Lower lobe of right lung (tissue), 2 donors: Measurements from ENCODE around the gene FAM170B. TPM values are rescaled to one million over a fixed set of nuclear protein-coding genes. Genes with fewer than 3 reads are reported as not detected.

Source experiments
- ATAC-seq, 2 donors: fragments of 200-7000 bp; cut with Tn5 transposase; one replicate each; pipeline ENCODE4 v1.9.1; 2020 to 2022; ENCODE audit warnings: mild to moderate bottlenecking in 2 of 2, moderate library complexity in 2 of 2
- DNase-seq: peaks from one replicate; pipeline ENCODE4 v3.0.0-alpha.2; 2020
- H3K27ac ChIP-seq: fragments of 200-600 bp; one replicate; pipeline ENCODE4 v1.8.0; 2022
- H3K27me3 ChIP-seq: fragments of 200-600 bp; one replicate; pipeline ENCODE4 v1.8.0; 2022; ENCODE audit warnings: low read depth
- H3K36me3 ChIP-seq: fragments of 200-600 bp; one replicate; pipeline ENCODE4 v1.8.0; 2022; ENCODE audit warnings: mild to moderate bottlenecking
- H3K4me1 ChIP-seq: fragments of 200-600 bp; one replicate; pipeline ENCODE4 v1.8.0; 2022
- H3K4me3 ChIP-seq: fragments of 200-600 bp; one replicate; pipeline ENCODE4 v1.8.0; 2022; ENCODE audit warnings: mild to moderate bottlenecking
- H3K9me3 ChIP-seq: fragments of 200-600 bp; one replicate; pipeline ENCODE4 v1.8.0; 2022
- CTCF ChIP-seq: fragments of 200-600 bp; IDR thresholded peaks from one replicate; pipeline ENCODE4 v1.8.0; 2022; ENCODE audit warnings: antibody characterized with exemption, mild to moderate bottlenecking
- intact Hi-C: fragments of 100-400 bp; cut with DNase I; formaldehyde crosslinking; loops from one replicate; pipeline ENCODE4 v1.11.0; 2022
- total RNA-seq: library from RNA; stranded (reverse); fragmentation: NEBNext Ultra II Directional; extraction: Animal tissue kit (Norgen Biotek cat#: 25700); gene quantifications from one replicate; pipeline ENCODE4 v1.2.1, GENCODE V29; 2021
- donor health status: DM: no; HTN: yes; CAD: no; lungs with severe emphysema.

FAM170B gene
- total RNA-seq, 1 donor from 2014 or later, result not detected

- no peak for DNase-seq
- no peak for ATAC-seq
- Histone ChIP-seq H3K27ac (no peak overlapping the region), H3K4me1 (peaks cover 25% of the 10 kb centered on the region), H3K36me3 (no peaks in the 10 kb centered on the region), H3K9me3 (no peaks in the 10 kb centered on the region), H3K27me3 (no peaks in the 10 kb centered on the region), H3K4me3 (no peak overlapping the region)
- intact Hi-C loops, result no loop called here
- no peak for TF ChIP-seq CTCF
Measured at GRCh38 chr10:49104323-49104722, 29.5 kb downstream of the FAM170B start.

GRCh38 chr10:49103761-49104160 is 30.1 kb downstream of the FAM170B start:
- ATAC-seq, result no peak
- no peak for TF ChIP-seq CTCF
- Histone ChIP-seq H3K27me3 (no peaks in the 10 kb centered on the region), H3K4me3 (no peak overlapping the region), H3K36me3 (no peaks in the 10 kb centered on the region), H3K9me3 (no peaks in the 10 kb centered on the region), H3K27ac (no peak overlapping the region), H3K4me1 (peaks cover 21% of the 10 kb centered on the region)
- no peak for DNase-seq
- intact Hi-C loops, result no loop called here

GRCh38 chr10:49099046-49099445 is 34.8 kb downstream of the FAM170B start:
- H3K27me3 ChIP-seq, result no peaks in the 10 kb centered on the region
- no peaks in the 10 kb centered on the region for H3K9me3 ChIP-seq
- no peak for DNase-seq
- no peak for TF ChIP-seq CTCF
- intact Hi-C loops, result no loop called here
- no peaks in the 10 kb centered on the region for H3K36me3 ChIP-seq
- H3K4me1 ChIP-seq, result no peaks in the 10 kb centered on the region
- no peak overlapping the region for H3K4me3 ChIP-seq
- H3K27ac ChIP-seq, result no peak overlapping the region
- ATAC-seq, result no peak

GRCh38 chr10:49096890-49097445 is 36.9 kb downstream of the FAM170B start:
- no peak overlapping the region for H3K27ac ChIP-seq
- DNase-seq, result no peak
- no peak for ATAC-seq
- no peaks in the 10 kb centered on the region for H3K4me1 ChIP-seq
- TF ChIP-seq CTCF, result no peak
- H3K27me3 ChIP-seq, result no peaks in the 10 kb centered on the region
- no peaks in the 10 kb centered on the region for H3K36me3 ChIP-seq
- no peaks in the 10 kb centered on the region for H3K9me3 ChIP-seq
- H3K4me3 ChIP-seq, result no peak overlapping the region
- intact Hi-C loops, result no loop called here

- intact Hi-C loops, result no loop called here
- H3K27me3 ChIP-seq, result no peaks in the 10 kb centered on the region
- H3K9me3 ChIP-seq, result no peaks in the 10 kb centered on the region
- H3K4me1 ChIP-seq, result peaks cover 15% of the 10 kb centered on the region
- no peak overlapping the region for H3K4me3 ChIP-seq
- TF ChIP-seq CTCF, result no peak
- H3K27ac ChIP-seq, result no peak overlapping the region
- H3K36me3 ChIP-seq, result no peaks in the 10 kb centered on the region
- ATAC-seq (no peak), DNase-seq (no peak)
Measured at GRCh38 chr10:49094646-49095045, 39.2 kb downstream of the FAM170B start.

- no peak overlapping the region for H3K4me3 ChIP-seq
- H3K27ac ChIP-seq, result no peak overlapping the region
- intact Hi-C loops, result no loop called here
- no peak for DNase-seq
- H3K4me1 ChIP-seq, result peaks cover 15% of the 10 kb centered on the region
- no peaks in the 10 kb centered on the region for H3K9me3 ChIP-seq
- ATAC-seq, result no peak
- H3K36me3 ChIP-seq, result no peaks in the 10 kb centered on the region
- no peaks in the 10 kb centered on the region for H3K27me3 ChIP-seq
- TF ChIP-seq CTCF, result no peak
Measured at GRCh38 chr10:49093922-49094321, 39.9 kb downstream of the FAM170B start.
